ENCODE results near the gene MED31.

The MED31 gene

GRCh38 chr17:6641247-6641863 lies 10.1 kb downstream of the MED31 start:
- TF ChIP-seq TAF1 (IDR thresholded peaks at IDR 0.05; ENCODE audit: low read depth, low read length) (no peak), POLR2A (IDR thresholded peaks at IDR 0.05; ENCODE audit: low read depth, low read length) (no peak), SPI1 (IDR thresholded peaks at IDR 0.05; ENCODE audit: low read depth, low read length) (no peak), PAX5 (IDR thresholded peaks at IDR 0.05; ENCODE audit: insufficient read depth, low read length, severe bottlenecking) (no peak), POU2F2 (IDR thresholded peaks at IDR 0.05; ENCODE audit: low read depth, low read length) (no peak), POLR2AphosphoS5 (IDR thresholded peaks at IDR 0.05; ENCODE audit: low read depth, low read length) (no peak)
- DNase-seq (ENCODE audit: insufficient read length, low spot score) (no peak), FAIRE-seq (no peak)

GRCh38 chr17:6640536-6641246 lies 10.7 kb downstream of the MED31 start, which contains the start of the genes KIAA0753 and TXNDC17:
TSS of gene KIAA0753 (minus strand) at chr17:6640711. CDS start at chr17:6635103, 5,608 bp downstream.
TSS of gene TXNDC17 (plus strand) at chr17:6641060. CDS start at chr17:6641083, 23 bp downstream.
- peak; percentile 76 for DNase-seq (ENCODE audit: insufficient read length, low spot score)
- peak; percentile 100 for FAIRE-seq
- peak; percentile 99 for TF ChIP-seq TAF1 (IDR thresholded peaks at IDR 0.05; ENCODE audit: low read depth, low read length)
- TF ChIP-seq POLR2A (IDR thresholded peaks at IDR 0.05; ENCODE audit: low read depth, low read length): peak; percentile 98
- no peak for TF ChIP-seq PAX5 (IDR thresholded peaks at IDR 0.05; ENCODE audit: insufficient read depth, low read length, severe bottlenecking)
- TF ChIP-seq POU2F2 (IDR thresholded peaks at IDR 0.05; ENCODE audit: low read depth, low read length): peak; percentile 87
- TF ChIP-seq POLR2AphosphoS5 (IDR thresholded peaks at IDR 0.05; ENCODE audit: low read depth, low read length): peak; percentile 98
- peak; percentile 31; the same call in 1 of the 2 replicates for TF ChIP-seq SPI1 (IDR thresholded peaks at IDR 0.05; ENCODE audit: low read depth, low read length)

GRCh38 chr17:6639586-6640535 lies 11.5 kb downstream of the MED31 start:
- DNase-seq (ENCODE audit: insufficient read length, low spot score) (no peak), FAIRE-seq (peak; percentile 59)
- TF ChIP-seq PAX5 (IDR thresholded peaks at IDR 0.05; ENCODE audit: insufficient read depth, low read length, severe bottlenecking) (no peak), POLR2A (IDR thresholded peaks at IDR 0.05; ENCODE audit: low read depth, low read length) (no peak), SPI1 (IDR thresholded peaks at IDR 0.05; ENCODE audit: low read depth, low read length) (no peak), POU2F2 (IDR thresholded peaks at IDR 0.05; ENCODE audit: low read depth, low read length) (no peak), TAF1 (IDR thresholded peaks at IDR 0.05; ENCODE audit: low read depth, low read length) (no peak), POLR2AphosphoS5 (IDR thresholded peaks at IDR 0.05; ENCODE audit: low read depth, low read length) (no peak)

DNA sequence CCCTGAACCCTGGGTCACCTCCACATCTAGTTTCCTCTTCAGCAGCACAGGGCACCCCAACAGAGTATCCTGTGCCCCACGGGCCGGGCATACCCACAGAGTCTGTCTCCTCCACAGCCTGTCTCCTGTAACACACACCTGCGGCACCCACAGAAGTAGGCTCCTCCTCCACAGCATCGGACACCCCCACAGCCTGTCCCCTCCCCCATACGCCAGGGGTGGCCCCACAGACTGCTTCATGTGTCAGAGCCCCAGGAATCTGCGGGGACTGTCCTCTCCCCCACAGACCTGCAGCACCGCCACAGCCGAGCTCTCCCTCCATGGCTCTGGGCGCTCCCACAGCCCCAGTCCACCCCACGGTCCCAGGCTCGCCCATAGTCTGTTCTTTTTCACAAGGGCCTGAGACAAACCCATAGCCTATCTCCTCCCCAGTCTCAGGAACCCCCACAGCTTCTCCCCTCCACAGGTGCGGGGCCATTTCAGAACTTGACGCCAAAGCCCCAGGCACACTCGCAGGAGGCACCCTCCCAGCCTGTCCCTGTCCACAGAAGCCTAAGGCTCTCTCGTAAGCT lies 12.3 kb downstream of the MED31 start:
- DNase-seq (ENCODE audit: insufficient read length, low spot score) (no peak), FAIRE-seq (no peak)
- no peak for TF ChIP-seq POLR2A (IDR thresholded peaks at IDR 0.05; ENCODE audit: low read depth, low read length)
- TF ChIP-seq SPI1 (IDR thresholded peaks at IDR 0.05; ENCODE audit: low read depth, low read length): no peak
- no peak for TF ChIP-seq TAF1 (IDR thresholded peaks at IDR 0.05; ENCODE audit: low read depth, low read length)
- no peak for TF ChIP-seq PAX5 (IDR thresholded peaks at IDR 0.05; ENCODE audit: insufficient read depth, low read length, severe bottlenecking)
- TF ChIP-seq POU2F2 (IDR thresholded peaks at IDR 0.05; ENCODE audit: low read depth, low read length): no peak
- no peak for TF ChIP-seq POLR2AphosphoS5 (IDR thresholded peaks at IDR 0.05; ENCODE audit: low read depth, low read length)

GRCh38 chr17:6638046-6638908 lies 13.1 kb downstream of the MED31 start:
- TF ChIP-seq POLR2AphosphoS5 (IDR thresholded peaks at IDR 0.05; ENCODE audit: low read depth, low read length) (no peak), PAX5 (IDR thresholded peaks at IDR 0.05; ENCODE audit: insufficient read depth, low read length, severe bottlenecking) (no peak), TAF1 (IDR thresholded peaks at IDR 0.05; ENCODE audit: low read depth, low read length) (no peak), SPI1 (IDR thresholded peaks at IDR 0.05; ENCODE audit: low read depth, low read length) (no peak), POLR2A (IDR thresholded peaks at IDR 0.05; ENCODE audit: low read depth, low read length) (no peak), POU2F2 (IDR thresholded peaks at IDR 0.05; ENCODE audit: low read depth, low read length) (no peak)
- no peak for FAIRE-seq
- no peak for DNase-seq (ENCODE audit: insufficient read length, low spot score)

DNA sequence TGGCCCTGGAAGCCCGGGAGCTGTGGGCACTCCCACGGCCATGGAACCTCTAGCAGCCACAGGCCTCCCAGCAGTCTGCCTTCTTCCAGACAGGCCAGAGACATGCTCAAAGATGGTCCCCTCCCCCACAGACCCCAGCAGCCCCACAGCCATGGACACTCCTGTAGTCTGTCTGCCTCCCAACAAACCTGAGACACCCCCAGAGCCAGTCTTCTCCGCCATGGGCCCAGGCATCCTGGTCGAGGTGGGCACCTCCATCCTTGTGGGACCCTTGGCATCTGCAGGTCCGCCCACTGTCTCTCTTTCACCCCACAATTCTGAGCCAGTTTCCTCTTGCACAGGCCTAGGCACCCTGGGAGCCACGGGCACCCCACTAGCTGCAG lies 14.0 kb downstream of the MED31 start:
- no peak for DNase-seq (ENCODE audit: insufficient read length, low spot score)
- FAIRE-seq: no peak
- TF ChIP-seq POU2F2 (IDR thresholded peaks at IDR 0.05; ENCODE audit: low read depth, low read length): no peak
- TF ChIP-seq TAF1 (IDR thresholded peaks at IDR 0.05; ENCODE audit: low read depth, low read length): no peak
- TF ChIP-seq POLR2A (IDR thresholded peaks at IDR 0.05; ENCODE audit: low read depth, low read length): no peak
- no peak for TF ChIP-seq SPI1 (IDR thresholded peaks at IDR 0.05; ENCODE audit: low read depth, low read length)
- no peak for TF ChIP-seq POLR2AphosphoS5 (IDR thresholded peaks at IDR 0.05; ENCODE audit: low read depth, low read length)
- no peak for TF ChIP-seq PAX5 (IDR thresholded peaks at IDR 0.05; ENCODE audit: insufficient read depth, low read length, severe bottlenecking)

- DNase-seq (ENCODE audit: insufficient read length, low spot score) (no peak), FAIRE-seq (no peak)
- TF ChIP-seq PAX5 (IDR thresholded peaks at IDR 0.05; ENCODE audit: insufficient read depth, low read length, severe bottlenecking): no peak
Observed at GRCh38 chr17:6636616-6637457, 14.6 kb downstream of the MED31 start.
